Cardiac muscle cell (in vitro differentiated cells and primary cell): ENCODE measurements around the gene FERMT3. TPM values are rescaled to one million over a fixed set of nuclear protein-coding genes. Genes with fewer than 3 reads are reported as not detected.

Experiments used
- DNase-seq, 2 donors: peaks; one replicate each; pipeline versions ENCODE4 v3.0.0 to v3.0.0-alpha.2; 2010 to 2017; ENCODE audit warnings: low read depth in 1 of 2, low spot score in 1 of 2
- H3K27ac ChIP-seq: fragments of 200-600 bp; sonication (generic); 2 replicates; pipeline ENCODE4 v1.5.1; 2016
- H3K27me3 ChIP-seq: fragments of 200-600 bp; sonication (generic); 2 replicates; pipeline ENCODE4 v1.6.0; 2016; ENCODE audit warnings: control low read depth
- H3K36me3 ChIP-seq: fragments of 200-600 bp; sonication (generic); 2 replicates; pipeline ENCODE4 v1.5.1; 2016; ENCODE audit warnings: control low read depth
- H3K4me1 ChIP-seq: fragments of 200-600 bp; sonication (generic); 2 replicates; pipeline ENCODE4 v1.8.1; 2017; ENCODE audit warnings: low read depth, mild to moderate bottlenecking, mixed run types
- H3K4me3 ChIP-seq: fragments of 200-600 bp; sonication (generic); 2 replicates; pipeline ENCODE4 v1.5.1; 2016; ENCODE audit warnings: mild to moderate bottlenecking
- H3K9me3 ChIP-seq: fragments of 200-600 bp; sonication (generic); 2 replicates; pipeline ENCODE4 v1.5.1; 2017; ENCODE audit warnings: low read depth, mild to moderate bottlenecking, control low read depth
- polyA plus RNA-seq: library from polyadenylated mRNA; unstranded; fragments of >200 nt; fragmentation: Nextera tagmentation; extraction: Ambion mirVana; gene quantifications from 2 replicates; pipeline ENCODE4 v1.2.1, GENCODE V29; 2016
- total RNA-seq: library from RNA; depleted of rRNA; stranded (reverse); fragments of >200 nt; gene quantifications from 2 replicates; pipeline ENCODE4 v1.2.3, GENCODE V29; 2016
- TF ChIP-seq, protein P1 (sequence below): IDR thresholded peaks from 2 replicates; pipeline ENCODE4 v1.5.1; 2012; ENCODE audit warnings: low read depth, mild to moderate bottlenecking, low read length

The FERMT3 gene
- total and polyA plus RNA-seq, 2 experiments from 2014 or later = 1.1 to 1.8 TPM

DNA sequence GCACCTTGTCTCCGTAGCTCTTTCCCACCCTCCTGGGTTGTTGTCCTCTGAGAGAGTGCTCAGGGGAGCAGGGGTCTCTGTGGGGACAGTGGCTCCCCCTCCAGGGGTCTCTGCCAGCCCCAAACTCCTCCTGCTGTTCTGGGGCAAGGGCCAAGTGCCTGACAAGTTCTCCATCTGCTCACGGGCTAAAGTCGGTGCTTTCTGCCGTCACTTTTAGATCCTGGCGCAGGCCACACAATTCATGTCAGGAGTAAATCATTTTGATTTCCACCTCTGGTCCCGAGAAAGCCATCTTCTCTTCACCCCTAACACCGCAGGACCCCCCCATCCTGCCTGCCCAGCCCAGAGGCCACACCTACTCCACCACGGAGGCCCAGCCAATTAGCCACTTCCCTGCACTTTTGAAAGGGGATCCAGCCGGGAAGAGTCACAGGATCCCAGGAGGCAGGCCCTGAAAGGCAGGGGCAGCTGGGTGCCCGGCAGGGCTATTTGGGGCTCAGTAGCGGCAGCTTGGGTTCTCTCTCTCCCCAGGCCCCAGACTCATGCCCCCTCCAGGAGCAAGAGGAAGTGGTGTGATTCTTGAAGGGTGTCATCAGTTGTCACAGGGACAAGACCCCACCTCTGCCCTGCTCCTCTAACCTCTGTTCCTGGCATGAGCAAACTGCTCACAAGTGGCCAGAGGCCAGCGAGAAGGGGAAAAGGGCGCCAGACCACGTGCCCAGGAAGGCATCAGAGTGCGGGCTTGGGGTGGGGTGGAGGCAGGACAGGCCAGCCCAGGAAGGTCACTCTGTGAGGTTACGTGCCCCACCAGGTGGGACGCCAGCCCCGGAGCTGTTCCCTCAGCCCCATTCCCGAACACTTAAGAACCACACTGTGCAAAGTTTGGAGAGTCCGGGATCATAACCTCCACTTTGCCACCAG lies 41.9 kb upstream of the FERMT3 start:
- Histone ChIP-seq H3K9me3 (no peaks in the 10 kb centered on the region), H3K4me3 (peak overlapping the region; percentile 50), H3K27ac (no peak overlapping the region), H3K36me3 (no peaks in the 10 kb centered on the region), H3K4me1 (peaks cover 10% of the 10 kb centered on the region), H3K27me3 (no peaks in the 10 kb centered on the region)
- DNase-seq = peak in 1 of 2 donors; percentile 32
- TF ChIP-seq, protein P1, sequence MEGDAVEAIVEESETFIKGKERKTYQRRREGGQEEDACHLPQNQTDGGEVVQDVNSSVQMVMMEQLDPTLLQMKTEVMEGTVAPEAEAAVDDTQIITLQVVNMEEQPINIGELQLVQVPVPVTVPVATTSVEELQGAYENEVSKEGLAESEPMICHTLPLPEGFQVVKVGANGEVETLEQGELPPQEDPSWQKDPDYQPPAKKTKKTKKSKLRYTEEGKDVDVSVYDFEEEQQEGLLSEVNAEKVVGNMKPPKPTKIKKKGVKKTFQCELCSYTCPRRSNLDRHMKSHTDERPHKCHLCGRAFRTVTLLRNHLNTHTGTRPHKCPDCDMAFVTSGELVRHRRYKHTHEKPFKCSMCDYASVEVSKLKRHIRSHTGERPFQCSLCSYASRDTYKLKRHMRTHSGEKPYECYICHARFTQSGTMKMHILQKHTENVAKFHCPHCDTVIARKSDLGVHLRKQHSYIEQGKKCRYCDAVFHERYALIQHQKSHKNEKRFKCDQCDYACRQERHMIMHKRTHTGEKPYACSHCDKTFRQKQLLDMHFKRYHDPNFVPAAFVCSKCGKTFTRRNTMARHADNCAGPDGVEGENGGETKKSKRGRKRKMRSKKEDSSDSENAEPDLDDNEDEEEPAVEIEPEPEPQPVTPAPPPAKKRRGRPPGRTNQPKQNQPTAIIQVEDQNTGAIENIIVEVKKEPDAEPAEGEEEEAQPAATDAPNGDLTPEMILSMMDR = no peak

DNA sequence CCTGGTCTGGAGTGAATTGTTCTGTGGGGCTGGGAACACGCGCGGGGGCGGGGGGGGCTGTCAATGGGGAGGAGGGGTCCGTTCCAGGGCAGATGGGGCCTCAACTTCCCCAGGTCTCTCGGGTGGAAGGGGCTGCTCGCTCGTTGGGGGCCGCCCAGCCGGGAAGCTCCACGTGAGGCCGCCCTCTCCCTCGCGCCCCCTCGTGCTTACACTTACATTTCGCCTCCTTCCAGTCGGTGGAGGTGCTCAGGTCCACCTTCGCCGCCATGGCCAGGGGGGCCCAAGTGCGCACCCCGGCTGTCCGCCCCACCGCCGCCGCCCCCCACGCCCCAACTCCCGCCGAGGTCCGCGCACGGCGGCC lies 41.1 kb upstream of the FERMT3 start:
- no peaks in the 10 kb centered on the region for H3K36me3 ChIP-seq
- H3K27ac ChIP-seq = no peak overlapping the region
- H3K27me3 ChIP-seq = no peaks in the 10 kb centered on the region
- H3K4me1 ChIP-seq = peaks cover 10% of the 10 kb centered on the region
- H3K9me3 ChIP-seq = no peaks in the 10 kb centered on the region
- peak in 1 of 2 donors; percentile 22 for DNase-seq
- peak overlapping the region; percentile 50 for H3K4me3 ChIP-seq
- TF ChIP-seq, protein P1 = no peak

DNA sequence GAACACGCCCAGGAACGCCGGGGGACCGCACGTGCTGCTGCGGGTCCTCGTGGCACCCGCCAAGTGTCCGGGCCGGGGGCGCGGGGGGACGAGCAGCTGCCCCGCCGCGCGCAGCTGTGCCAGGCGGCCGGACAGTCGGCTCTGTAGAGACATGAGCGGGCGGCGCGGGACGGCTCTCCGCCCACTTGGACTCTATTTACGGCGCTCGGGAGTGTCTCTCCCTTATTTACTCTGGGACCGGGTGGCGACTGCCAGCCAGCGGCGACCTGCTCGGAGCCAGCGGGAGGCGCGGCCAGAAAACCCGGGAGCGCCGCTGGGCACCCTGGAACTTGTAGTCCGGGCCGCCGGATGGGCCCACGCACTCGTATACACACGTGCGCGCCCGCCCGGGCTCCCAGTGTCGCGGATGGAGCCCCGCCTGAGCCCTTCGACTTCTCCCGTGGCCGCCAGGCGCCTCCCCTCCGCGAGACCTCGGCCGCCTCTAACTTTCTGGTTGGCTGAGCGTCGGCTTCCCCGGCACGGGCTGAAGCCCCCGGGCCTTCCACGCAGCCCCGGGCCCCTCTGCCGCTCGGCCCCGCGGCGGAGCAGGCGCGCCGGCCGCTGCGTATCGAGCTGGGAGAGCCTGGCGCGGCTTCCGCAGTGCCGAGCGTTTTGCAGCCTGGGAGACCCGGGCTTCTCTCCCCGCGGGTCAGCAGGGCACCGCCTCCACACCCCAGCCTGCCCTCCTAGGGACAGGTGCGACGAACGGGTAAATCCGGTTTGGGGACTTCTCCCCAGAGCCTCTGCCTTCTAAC lies 40.5 kb upstream of the FERMT3 start, which contains the start of gene MACROD1:
TSS of gene MACROD1 (minus strand) at position 272 of the 794 bp plus-strand sequence. CDS start at position 153, 119 bp downstream.
- no peaks in the 10 kb centered on the region for H3K9me3 ChIP-seq

DNA sequence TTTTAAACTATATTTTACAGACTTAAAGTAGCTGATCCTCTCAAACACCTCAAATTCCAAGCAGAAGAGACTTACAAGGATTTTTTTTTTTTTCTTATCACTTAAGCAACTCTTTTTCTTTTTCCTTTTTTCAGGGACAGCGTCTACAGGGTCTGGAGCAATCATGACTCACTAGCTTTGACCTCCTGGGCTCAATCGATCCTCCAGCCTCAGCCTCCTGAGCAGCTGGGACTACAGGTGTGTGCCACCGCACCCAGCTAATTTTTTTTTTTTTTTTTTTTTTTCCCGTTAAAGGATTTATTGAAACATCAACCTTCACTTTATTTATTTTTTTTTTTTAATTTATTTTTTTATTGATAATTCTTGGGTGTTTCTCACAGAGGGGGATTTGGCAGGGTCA lies 36.1 kb upstream of the FERMT3 start:
- TF ChIP-seq, protein P1 = no peak
- Histone ChIP-seq H3K27me3 (no peaks in the 10 kb centered on the region), H3K4me1 (no peaks in the 10 kb centered on the region), H3K27ac (no peak overlapping the region), H3K4me3 (no peak overlapping the region), H3K9me3 (no peaks in the 10 kb centered on the region), H3K36me3 (no peaks in the 10 kb centered on the region)
- DNase-seq = no peak

More for the DNA sequence above, 40.5 kb upstream of the FERMT3 start, which contains the start of gene MACROD1:
- peak within 1 kb of the TSS; percentile 50 for H3K4me3 ChIP-seq
- H3K4me1 ChIP-seq = peaks cover 10% of the 10 kb centered on the region
- peak; percentile 84 to 87 for DNase-seq
- H3K27me3 ChIP-seq = no peaks in the 10 kb centered on the region
- H3K27ac ChIP-seq = peak within 1 kb of the TSS; percentile 14
- no peaks in the 10 kb centered on the region for H3K36me3 ChIP-seq
- TF ChIP-seq, protein P1 = no peak

DNA sequence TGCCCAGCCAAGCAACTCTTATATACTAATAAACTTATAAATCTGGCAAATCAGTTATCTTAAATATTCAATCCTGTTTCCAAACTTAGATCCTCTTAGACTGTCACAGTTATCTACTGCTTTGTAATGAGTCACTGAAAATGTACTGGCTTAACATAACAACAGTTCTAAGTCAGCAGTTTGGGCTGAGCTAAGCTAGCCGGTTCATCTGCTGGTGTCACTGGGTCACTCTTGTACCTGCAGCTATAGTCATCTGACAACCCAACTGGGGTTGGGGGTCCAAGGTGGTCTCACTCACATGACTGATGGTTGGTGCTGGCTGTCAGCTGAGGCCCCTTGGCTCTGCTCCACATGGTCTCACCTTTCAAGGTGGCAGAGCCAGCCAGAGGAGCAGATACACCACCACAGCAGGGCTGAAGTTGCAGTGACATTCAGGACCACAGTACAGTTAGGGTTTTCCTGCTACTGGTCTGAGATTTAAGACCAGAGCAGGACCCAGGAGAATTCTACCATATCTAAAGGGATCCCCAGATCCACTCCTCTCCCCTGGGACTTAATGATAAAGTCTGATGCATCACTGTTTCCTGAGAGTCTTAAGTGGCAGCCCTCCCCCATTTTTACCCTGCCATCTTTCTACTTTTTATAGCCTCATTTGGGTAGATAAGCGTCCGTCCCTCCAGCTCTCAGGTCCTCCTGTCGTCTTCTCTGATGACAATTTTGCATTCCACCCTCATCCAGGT lies 32.7 kb upstream of the FERMT3 start:
- H3K27ac ChIP-seq = no peak overlapping the region
- no peaks in the 10 kb centered on the region for H3K4me1 ChIP-seq
- no peaks in the 10 kb centered on the region for H3K36me3 ChIP-seq
- DNase-seq = no peak
- H3K4me3 ChIP-seq = no peak overlapping the region
- TF ChIP-seq, protein P1 = no peak
- H3K9me3 ChIP-seq = no peaks in the 10 kb centered on the region
- H3K27me3 ChIP-seq = no peaks in the 10 kb centered on the region
